NOMO-1 (cell line): ENCODE measurements around the gene CELSR2.

Source experiments
- DNase-seq, 2 experiments: peaks; one replicate each; lab custom pipeline; 2025; ENCODE audit not compliant: unreplicated experiment in 2 of 2; lab: John Stamatoyannopoulos, UW

CELSR2 gene

DNA sequence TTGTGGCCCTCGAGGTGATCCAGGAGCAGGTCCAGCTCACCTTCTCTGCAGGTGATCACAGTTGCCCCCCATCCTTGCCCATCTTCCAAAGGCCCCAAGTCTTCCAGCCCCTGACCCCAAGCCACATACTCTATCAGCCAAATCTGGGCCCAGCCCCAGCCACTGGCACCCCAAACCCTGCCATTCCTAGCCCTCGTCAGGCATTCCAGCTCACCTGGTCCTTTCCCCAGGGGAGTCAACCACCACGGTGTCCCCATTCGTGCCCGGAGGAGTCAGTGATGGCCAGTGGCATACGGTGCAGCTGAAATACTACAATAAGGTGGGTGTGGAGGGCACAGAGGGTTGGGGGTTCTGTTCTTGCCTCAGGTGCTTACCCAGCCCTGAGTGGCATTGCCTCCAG, 12.2 kb downstream of the CELSR2 start:
- no peak for DNase-seq

DNA sequence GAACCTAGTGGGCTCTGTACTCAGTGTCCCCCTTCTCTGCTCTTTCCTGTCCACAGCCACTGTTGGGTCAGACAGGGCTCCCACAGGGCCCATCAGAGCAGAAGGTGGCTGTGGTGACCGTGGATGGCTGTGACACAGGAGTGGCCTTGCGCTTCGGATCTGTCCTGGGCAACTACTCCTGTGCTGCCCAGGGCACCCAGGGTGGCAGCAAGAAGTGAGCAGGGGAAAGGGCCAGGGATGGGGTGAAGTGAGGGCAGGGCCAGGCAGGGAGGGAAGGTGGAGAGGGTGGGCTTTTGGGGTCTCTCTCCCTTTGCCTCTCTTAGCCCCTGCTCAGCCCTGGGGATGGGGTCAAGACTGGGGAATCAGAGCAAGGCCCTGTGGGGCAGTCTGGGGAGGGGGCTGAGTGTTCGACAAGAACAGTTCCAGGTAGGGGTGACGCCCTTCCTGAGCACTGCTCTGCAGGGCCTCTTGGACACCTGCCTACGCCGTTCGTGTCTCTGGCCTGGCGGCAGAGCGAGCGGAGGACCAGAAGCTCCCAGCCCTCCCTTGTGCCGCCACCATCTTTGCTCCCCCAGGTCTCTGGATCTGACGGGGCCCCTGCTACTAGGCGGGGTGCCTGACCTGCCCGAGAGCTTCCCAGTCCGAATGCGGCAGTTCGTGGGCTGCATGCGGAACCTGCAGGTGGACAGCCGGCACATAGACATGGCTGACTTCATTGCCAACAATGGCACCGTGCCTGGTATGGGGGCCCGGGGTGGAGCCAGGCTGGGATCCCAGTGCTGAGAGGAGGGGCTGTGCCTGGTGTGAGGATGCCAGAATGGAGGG, 13.1 kb downstream of the CELSR2 start:
- no peak for DNase-seq

DNA sequence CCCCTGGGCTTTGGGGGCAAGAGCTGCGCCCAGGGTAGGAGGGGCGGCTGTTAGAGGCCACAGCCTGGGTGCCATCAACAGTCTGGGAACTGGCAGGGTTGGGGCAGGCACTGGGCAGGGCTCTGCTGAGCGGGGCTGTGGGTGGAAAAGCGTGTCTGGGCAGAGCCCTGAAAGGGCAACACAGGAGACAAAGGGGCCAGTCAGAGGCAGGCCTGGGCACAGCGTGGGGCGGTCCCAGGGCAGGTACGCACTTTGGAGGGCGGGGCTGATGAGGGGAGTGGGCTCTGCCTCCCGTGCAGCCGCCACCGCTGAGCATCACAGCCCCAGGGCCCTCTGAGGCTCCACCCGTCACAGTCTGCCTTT, 13.9 kb downstream of the CELSR2 start:
- DNase-seq: no peak

DNA sequence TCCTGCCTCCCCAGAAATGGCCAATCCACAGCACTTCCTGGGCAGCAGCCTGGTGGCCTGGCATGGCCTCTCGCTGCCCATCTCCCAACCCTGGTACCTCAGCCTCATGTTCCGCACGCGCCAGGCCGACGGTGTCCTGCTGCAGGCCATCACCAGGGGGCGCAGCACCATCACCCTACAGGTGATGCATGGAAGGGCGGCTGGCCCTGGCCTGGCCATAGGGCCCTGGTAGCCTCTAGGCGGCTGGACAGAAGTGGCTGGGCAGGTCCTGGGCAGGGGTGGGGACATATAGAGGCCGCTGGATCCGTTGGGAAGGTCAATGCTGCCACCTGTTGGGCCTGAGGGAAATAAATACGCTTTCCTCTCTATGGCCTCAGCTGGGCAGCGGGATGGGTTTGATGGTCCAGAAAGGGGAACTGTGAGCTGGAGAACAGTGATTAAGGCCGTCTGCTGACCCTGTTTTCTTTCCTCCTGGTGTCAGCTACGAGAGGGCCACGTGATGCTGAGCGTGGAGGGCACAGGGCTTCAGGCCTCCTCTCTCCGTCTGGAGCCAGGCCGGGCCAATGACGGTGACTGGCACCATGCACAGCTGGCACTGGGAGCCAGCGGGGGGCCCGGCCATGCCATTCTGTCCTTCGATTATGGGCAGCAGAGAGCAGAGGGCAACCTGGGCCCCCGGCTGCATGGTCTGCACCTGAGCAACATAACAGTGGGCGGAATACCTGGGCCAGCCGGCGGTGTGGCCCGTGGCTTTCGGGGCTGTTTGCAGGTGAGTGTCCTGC, 14.4 kb downstream of the CELSR2 start:
- DNase-seq: peak; percentile 40 to 42

DNA sequence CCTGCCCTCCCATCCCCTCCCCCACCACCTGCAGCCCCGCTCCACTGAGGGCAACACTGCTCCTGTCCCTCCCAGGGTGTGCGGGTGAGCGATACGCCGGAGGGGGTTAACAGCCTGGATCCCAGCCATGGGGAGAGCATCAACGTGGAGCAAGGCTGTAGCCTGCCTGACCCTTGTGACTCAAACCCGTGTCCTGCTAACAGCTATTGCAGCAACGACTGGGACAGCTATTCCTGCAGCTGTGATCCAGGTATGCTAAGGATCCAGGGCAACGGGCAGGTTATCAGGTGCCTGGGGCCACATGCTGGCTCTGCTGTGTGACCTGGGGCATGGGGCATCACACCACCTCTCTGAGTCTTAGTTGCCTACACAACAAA, 15.0 kb downstream of the CELSR2 start:
- DNase-seq: no peak

DNA sequence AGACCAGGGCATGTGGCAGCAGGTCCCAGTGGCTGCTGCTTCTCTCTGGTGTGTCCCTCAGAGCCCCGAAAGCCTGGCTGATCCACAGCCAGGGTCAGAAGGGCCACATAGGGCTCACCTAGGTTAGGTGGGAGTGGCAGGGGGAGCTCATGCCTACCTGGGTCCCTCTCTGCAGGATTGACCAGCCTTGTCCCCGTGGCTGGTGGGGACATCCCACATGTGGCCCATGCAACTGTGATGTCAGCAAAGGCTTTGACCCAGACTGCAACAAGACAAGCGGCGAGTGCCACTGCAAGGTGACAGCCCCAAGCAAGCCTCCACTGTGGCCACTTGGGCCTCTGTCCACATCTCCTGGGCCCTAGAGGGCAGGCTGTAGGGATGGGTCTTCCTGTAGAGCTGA, 15.7 kb downstream of the CELSR2 start:
- DNase-seq: no peak

DNA sequence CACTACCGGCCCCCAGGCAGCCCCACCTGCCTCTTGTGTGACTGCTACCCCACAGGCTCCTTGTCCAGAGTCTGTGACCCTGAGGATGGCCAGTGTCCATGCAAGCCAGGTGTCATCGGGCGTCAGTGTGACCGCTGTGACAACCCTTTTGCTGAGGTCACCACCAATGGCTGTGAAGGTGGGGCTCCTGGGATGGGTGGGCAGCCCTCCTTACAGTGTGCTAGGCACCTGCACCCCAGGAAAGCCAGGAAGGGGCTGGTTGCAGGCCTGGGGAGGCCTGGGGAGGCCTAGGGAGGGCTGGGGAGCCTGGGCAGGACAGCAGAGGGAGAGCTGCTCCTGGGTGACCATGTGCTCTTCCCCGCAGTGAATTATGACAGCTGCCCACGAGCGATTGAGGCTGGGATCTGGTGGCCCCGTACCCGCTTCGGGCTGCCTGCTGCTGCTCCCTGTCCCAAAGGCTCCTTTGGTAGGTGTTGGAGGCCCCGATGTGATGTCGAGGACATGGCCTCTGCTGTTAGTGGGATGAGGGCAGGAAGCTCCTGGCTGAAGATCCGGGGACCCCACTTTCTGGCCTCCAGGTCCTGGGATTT, 16.5 kb downstream of the CELSR2 start:
- no peak for DNase-seq

DNA sequence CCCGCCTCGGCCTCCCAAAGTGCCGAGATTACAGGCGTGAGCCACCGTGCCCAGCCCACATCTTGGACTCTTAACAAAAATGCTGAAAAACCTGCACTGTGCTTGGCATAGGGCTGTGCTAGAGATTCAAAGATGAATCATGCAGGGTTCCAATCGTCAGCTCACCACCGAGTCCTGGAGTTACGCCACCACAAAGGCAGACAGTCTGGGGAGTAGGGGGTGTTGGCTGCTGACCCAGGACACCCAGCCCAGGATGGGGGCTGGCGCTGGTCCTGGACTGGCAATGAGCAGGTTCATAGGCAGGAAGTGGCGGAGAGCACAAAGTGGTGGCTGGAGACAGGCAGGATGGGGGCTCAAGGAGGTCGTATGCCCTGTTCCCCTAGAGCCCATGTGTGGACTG, 17.6 kb downstream of the CELSR2 start:
- DNase-seq: no peak

DNA sequence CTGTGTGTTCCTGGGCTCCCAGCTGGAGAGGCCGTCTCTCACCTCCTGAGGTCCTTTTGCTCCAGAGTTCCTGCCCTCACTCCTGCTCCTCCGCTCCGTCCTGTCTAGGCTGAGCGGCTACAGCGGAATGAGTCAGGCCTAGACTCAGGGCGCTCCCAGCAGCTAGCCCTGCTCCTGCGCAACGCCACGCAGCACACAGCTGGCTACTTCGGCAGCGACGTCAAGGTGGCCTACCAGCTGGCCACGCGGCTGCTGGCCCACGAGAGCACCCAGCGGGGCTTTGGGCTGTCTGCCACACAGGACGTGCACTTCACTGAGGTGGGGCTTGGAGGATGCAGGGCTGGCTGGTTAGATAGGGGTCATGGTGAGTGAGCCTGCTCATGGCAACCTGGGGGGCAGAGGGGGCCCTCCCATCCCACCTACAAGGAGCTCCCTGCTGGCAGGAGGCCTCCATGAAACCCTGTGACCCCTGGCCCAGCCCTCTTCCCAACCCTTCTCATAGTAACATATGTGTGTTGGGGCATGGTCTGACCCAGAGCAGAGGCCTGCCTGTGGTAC, 18.5 kb downstream of the CELSR2 start:
- DNase-seq: no peak

DNA sequence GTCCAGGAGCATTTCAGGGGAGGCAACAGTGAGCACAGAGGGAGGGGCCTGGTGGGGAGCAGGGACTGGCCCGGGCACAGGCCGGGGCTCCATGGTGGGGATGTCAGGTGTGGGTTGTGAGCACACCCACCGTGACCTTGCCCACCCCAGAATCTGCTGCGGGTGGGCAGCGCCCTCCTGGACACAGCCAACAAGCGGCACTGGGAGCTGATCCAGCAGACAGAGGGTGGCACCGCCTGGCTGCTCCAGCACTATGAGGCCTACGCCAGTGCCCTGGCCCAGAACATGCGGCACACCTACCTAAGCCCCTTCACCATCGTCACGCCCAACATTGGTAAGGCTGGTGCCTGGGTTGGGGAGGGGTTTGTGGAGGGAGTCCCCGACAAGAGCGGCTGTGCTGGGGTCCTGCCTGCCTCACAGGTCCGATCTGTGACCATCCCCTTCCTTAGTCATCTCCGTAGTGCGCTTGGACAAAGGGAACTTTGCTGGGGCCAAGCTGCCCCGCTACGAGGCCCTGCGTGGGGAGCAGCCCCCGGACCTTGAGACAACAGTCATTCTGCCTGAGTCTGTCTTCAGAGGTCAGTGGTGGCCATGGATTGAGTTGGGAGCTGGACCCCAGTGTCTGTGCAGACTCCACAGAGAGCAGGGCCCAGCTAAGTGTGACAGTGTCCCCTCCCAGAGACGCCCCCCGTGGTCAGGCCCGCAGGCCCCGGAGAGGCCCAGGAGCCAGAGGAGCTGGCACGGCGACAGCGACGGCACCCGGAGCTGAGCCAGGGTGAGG, 19.3 kb downstream of the CELSR2 start:
- DNase-seq: no peak

DNA sequence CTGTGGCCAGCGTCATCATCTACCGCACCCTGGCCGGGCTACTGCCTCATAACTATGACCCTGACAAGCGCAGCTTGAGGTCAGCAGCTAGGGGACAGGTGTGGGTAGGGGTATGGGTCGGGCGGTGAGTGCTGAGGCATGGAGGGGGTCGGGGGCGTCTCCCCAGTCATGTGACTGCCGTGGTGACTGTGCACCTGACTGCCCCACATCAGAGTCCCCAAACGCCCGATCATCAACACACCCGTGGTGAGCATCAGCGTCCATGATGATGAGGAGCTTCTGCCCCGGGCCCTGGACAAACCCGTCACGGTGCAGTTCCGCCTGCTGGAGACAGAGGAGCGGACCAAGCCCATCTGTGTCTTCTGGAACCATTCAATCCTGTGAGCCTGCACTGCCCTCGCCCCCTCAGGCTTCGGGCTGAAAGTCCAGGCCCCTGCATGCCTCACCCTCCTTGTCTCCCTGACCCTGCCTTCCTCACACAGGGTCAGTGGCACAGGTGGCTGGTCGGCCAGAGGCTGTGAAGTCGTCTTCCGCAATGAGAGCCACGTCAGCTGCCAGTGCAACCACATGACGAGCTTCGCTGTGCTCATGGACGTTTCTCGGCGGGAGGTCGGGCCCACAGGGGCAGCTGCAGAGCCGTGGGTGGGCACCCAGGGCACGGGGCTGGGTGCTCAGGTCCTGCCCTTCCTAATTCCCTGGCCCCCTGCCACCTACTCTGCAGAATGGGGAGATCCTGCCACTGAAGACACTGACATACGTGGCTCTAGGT, 20.1 kb downstream of the CELSR2 start:
- no peak for DNase-seq

DNA sequence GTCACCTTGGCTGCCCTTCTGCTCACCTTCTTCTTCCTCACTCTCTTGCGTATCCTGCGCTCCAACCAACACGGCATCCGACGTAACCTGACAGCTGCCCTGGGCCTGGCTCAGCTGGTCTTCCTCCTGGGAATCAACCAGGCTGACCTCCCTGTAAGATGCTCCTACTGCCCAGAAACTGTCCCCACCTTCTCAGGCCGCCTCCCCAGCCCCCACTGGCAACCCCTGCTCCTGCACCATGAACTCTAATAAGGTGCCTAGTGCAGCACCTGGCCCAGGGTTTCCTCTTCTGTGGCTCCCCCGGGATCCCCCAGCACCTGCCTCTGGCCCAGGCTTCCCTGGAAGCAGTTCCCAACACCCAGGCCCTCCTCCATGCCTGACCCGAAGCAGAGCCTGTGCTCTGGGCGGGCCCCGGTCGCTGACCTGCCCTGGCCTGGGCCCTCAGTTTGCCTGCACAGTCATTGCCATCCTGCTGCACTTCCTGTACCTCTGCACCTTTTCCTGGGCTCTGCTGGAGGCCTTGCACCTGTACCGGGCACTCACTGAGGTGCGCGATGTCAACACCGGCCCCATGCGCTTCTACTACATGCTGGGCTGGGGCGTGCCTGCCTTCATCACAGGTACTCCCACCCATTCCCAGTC, 20.8 kb downstream of the CELSR2 start:
- DNase-seq: no peak

DNA sequence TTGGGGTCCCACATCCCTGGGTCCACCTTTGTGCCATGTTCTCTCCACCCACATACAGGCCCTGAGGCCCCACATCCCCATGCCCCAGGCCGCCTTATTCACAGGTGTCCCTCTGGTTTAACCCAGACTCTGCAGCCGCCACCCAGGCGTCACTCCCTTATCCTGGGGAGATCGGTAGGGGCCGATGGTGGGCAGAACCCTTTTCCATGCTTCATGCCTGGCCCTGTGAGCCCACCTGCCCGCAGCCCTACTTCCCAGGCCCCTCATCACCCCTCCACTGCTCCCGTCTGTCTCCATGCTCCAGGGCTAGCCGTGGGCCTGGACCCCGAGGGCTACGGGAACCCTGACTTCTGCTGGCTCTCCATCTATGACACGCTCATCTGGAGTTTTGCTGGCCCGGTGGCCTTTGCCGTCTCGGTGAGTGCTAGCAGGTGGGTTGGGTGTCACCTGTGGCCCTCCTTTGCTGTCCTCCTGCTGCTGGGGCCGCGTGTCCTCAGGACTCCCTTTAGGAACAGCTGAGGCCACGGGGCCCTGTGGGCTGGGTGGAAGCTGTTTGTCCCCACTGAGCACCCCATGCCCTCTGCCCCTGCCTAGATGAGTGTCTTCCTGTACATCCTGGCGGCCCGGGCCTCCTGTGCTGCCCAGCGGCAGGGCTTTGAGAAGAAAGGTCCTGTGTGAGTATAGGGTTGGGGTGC, 21.4 kb downstream of the CELSR2 start:
- DNase-seq: no peak

DNA sequence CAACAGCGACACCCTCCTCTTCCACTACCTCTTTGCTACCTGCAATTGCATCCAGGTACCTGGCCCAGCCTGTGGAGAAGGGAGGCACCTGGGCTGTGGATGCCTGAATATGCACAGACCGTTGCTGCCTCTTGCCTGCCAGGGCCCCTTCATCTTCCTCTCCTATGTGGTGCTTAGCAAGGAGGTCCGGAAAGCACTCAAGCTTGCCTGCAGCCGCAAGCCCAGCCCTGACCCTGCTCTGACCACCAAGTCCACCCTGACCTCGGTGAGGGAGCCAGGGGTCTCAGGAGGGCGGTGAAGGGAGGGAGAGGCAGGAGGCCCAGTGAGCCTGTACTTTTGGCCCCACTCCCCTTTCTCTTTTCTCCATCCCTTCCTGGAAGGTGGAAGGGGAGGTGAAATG, 22.1 kb downstream of the CELSR2 start:
- no peak for DNase-seq

DNA sequence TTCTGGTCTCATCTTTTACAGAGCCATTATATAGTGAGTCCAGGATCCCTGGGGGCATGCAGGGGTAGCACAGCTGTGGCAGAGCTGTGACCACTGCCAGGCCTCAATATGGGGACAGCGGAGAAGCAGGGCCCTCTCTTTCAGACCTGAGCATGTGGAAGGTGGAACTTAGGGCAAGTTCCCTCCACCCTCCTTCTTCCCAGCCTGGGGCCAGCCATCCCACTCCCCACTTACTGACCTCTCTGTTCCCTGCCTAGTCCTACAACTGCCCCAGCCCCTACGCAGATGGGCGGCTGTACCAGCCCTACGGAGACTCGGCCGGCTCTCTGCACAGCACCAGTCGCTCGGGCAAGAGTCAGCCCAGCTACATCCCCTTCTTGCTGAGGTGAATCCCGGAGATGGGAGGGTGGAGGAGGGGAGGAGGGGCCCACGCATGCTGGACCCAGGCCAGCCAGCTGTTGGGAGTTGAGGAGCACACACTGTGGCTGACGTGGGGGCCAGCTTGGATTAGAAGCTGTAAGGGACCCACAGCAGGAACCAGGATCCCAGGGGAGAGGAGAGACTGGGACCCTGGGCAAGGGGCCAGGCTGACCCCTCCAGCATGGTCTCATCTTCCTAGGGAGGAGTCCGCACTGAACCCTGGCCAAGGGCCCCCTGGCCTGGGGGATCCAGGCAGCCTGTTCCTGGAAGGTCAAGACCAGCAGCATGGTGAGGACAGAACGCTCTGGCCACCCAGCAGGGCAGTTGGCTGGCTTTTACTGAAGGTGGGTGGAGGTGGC, 22.9 kb downstream of the CELSR2 start:
- no peak for DNase-seq

DNA sequence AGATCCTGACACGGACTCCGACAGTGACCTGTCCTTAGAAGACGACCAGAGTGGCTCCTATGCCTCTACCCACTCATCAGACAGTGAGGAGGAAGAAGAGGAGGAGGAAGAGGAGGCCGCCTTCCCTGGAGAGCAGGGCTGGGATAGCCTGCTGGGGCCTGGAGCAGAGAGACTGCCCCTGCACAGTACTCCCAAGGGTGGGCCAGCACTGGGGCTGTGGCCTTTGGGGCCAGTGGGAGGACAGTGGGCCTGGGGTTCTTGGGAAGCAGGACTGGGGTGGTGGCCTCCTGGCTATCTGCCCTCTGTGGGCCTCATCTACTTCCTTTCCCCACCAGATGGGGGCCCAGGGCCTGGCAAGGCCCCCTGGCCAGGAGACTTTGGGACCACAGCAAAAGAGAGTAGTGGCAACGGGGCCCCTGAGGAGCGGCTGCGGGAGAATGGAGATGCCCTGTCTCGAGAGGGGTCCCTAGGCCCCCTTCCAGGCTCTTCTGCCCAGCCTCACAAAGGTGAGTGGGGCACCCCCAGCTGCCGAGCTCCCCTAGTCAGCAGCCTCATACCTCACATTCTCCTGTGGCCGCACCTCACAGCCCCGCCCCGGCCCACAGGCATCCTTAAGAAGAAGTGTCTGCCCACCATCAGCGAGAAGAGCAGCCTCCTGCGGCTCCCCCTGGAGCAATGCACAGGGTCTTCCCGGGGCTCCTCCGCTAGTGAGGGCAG, 23.6 kb downstream of the CELSR2 start:
- DNase-seq: no peak

DNA sequence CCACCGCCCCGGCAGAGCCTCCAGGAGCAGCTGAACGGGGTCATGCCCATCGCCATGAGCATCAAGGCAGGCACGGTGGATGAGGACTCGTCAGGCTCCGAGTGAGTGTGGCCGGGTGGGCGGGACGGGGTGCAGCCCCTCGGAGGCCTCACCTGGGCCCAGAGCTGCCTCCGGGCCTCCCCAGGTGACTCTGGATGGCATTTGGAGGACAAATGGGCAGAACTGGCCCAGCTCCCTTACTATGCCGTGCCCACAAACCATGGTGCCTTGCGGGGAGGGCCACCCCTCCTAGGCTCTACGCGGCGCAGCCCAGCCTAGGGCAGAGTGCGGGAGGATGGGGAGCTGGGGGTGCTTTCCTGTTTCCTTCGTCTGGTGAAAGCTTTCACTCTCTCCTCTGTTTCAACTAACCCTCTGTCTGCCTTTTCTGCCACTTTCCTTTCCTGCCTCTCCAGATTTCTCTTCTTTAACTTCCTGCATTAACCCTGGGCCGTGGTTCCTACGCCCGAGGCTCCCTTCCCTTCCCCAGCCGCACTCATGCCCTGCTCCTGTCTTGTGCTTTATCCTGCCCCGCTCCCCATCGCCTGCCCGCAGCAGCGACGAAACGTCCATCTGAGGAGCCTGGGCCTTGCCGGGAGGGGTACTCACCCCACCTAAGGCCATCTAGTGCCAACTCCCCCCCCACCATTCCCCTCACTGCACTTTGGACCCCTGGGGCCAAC, 24.4 kb downstream of the CELSR2 start:
- no peak for DNase-seq
